ENCODE measurements around the gene RNH1. TPM values are rescaled to one million over a fixed set of nuclear protein-coding genes. Genes with fewer than 3 reads are reported as not detected.

The RNH1 gene
- polyA plus RNA-seq, 3 donors: 381 to 445 (median 443) TPM

DNA sequence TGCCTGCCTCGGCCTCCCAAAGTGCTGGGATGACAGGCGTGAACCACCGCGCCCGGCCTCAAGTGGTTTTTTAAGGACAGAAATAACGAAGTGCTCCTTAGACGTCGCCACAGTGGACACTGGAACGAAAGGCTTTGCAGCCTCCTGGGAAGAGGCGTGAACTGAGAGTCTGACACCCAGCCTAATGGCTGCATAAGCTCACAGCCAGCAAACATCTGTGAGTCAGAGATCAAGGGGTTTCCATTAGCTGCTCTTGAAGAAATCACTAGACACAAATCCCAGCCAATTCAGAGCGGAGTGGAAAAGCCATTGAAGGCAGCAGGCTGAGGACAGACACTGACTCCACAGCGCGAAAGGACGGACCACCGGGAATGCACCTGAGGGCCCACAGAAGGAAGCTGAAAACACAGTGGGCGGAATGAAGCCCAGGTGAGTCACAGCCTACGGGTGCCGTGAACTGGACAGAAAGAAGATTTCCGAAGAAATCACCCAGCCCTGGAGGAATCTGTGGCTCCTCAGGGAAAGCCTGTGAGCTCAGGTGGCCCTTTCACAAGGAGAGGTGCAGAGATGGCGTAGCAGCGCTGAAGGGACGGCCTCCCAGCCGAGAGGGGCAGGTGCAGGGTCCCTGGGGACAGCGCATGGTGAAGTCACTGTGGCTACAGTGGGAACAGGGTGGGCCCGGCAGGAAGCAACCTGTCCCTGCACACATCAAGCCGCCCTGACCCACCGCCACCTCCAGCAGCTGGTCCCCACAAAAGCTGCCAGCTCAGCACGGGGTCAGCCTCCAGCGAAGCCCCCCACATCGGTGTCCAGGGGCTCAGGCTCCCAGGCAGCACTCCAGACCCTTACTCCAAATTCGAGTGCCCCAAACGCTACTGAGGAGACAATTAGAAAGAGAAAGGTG, 41.9 kb upstream of the RNH1 start:
- Mint-ChIP-seq H3K36me3 (no peaks in the 10 kb centered on the region), H3K9me3 (peaks cover 0 to 3% (median 0%) of the 10 kb centered on the region in 7 donors), H3K27me3 (ENCODE audit: low read depth in 3 of 3) (peaks cover 2 to 18% (median 13%) of the 10 kb centered on the region in 3 donors), H3K4me3 (no peak overlapping the region), H3K4me1 (no peaks in the 10 kb centered on the region), H3K27ac (no peak overlapping the region)
- Histone ChIP-seq H3K4me2 (replicated peaks; ENCODE audit: extremely low read depth, low read length, poor library complexity, severe bottlenecking) (no peak overlapping the region), H3K27ac (ENCODE audit: low read depth in 1 of 2, low read length in 2 of 2) (no peak overlapping the region), H3K9ac (ENCODE audit: insufficient read depth, low read length, poor library complexity, severe bottlenecking) (no peak overlapping the region), H3K4me3 (replicated peaks in 1 of 3; ENCODE audit: low read depth in 2 of 3, low read length in 3 of 3) (no peak overlapping the region), H3K36me3 (replicated peaks in 1 of 2; ENCODE audit: control insufficient read depth in 1 of 2, insufficient read depth in 2 of 2, low read length in 2 of 2) (no peaks in the 10 kb centered on the region), H3K79me2 (ENCODE audit: insufficient read depth, low read length) (no peaks in the 10 kb centered on the region), H3K4me1 (ENCODE audit: control insufficient read depth in 1 of 2, insufficient read depth in 2 of 2, low read length in 2 of 2) (no peaks in the 10 kb centered on the region), H4K20me1 (ENCODE audit: insufficient read depth, low read length) (no peaks in the 10 kb centered on the region), H3K9me3 (replicated peaks in 1 of 2; ENCODE audit: control insufficient read depth in 1 of 2, insufficient read depth in 1 of 2, low read length in 2 of 2) (no peaks in the 10 kb centered on the region), H2AFZ (ENCODE audit: insufficient read depth, low read depth, low read length, poor library complexity, severe bottlenecking) (no peak overlapping the region), H3K27me3 (ENCODE audit: control insufficient read depth in 2 of 2, insufficient read depth in 2 of 2, low read length in 2 of 2) (peaks cover 0 to 13% of the 10 kb centered on the region in 2 donors)
- TF ChIP-seq, protein P1, sequence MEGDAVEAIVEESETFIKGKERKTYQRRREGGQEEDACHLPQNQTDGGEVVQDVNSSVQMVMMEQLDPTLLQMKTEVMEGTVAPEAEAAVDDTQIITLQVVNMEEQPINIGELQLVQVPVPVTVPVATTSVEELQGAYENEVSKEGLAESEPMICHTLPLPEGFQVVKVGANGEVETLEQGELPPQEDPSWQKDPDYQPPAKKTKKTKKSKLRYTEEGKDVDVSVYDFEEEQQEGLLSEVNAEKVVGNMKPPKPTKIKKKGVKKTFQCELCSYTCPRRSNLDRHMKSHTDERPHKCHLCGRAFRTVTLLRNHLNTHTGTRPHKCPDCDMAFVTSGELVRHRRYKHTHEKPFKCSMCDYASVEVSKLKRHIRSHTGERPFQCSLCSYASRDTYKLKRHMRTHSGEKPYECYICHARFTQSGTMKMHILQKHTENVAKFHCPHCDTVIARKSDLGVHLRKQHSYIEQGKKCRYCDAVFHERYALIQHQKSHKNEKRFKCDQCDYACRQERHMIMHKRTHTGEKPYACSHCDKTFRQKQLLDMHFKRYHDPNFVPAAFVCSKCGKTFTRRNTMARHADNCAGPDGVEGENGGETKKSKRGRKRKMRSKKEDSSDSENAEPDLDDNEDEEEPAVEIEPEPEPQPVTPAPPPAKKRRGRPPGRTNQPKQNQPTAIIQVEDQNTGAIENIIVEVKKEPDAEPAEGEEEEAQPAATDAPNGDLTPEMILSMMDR (IDR thresholded peaks at IDR 0.05): no peak
- 91% methylated on average over 26 of the region's 32 CpGs for WGBS (ENCODE audit: insufficient coverage)
- intact Hi-C loops (cut with micrococcal nuclease): no loop called here
- DNase-seq: no peak

DNA sequence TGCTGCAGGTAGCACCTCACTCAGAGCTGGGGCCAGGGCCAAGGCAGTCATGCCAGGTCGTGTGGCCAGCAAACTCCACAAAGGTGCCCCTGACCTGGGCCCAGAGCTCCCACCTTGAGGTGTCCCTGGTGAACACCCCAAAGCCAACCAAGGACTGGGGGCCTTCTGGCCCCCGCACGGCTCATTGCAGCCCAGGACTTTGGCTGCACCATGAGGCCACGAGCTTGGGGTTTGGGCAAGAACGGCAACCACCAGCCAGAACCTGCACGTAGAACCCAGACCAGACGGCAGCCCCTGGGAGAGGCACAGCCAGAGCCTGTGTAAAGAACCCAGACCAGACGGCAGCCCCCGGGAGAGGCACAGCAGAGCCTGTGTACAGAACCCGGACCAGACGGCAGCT, 38.1 kb upstream of the RNH1 start:
- Histone ChIP-seq H4K20me1 (ENCODE audit: insufficient read depth, low read length) (no peaks in the 10 kb centered on the region), H3K27me3 (ENCODE audit: control insufficient read depth in 2 of 2, insufficient read depth in 2 of 2, low read length in 2 of 2) (no peaks in the 10 kb centered on the region), H3K4me1 (ENCODE audit: control insufficient read depth in 1 of 2, insufficient read depth in 2 of 2, low read length in 2 of 2) (no peaks in the 10 kb centered on the region), H3K36me3 (replicated peaks in 1 of 2; ENCODE audit: control insufficient read depth in 1 of 2, insufficient read depth in 2 of 2, low read length in 2 of 2) (no peaks in the 10 kb centered on the region), H2AFZ (ENCODE audit: insufficient read depth, low read depth, low read length, poor library complexity, severe bottlenecking) (no peak overlapping the region), H3K79me2 (ENCODE audit: insufficient read depth, low read length) (no peaks in the 10 kb centered on the region), H3K4me3 (replicated peaks in 1 of 3; ENCODE audit: low read depth in 2 of 3, low read length in 3 of 3) (no peak overlapping the region), H3K9ac (ENCODE audit: insufficient read depth, low read length, poor library complexity, severe bottlenecking) (no peak overlapping the region), H3K27ac (ENCODE audit: low read depth in 1 of 2, low read length in 2 of 2) (no peak overlapping the region), H3K9me3 (replicated peaks in 1 of 2; ENCODE audit: control insufficient read depth in 1 of 2, insufficient read depth in 1 of 2, low read length in 2 of 2) (no peaks in the 10 kb centered on the region), H3K4me2 (replicated peaks; ENCODE audit: extremely low read depth, low read length, poor library complexity, severe bottlenecking) (no peak overlapping the region)
- H3K4me1 Mint-ChIP-seq: no peaks in the 10 kb centered on the region
- H3K4me3 Mint-ChIP-seq: no peak overlapping the region
- intact Hi-C loops (cut with micrococcal nuclease): no loop called here
- H3K36me3 Mint-ChIP-seq: no peaks in the 10 kb centered on the region
- TF ChIP-seq, protein P1 (IDR thresholded peaks at IDR 0.05): no peak
- 97% methylated on average over 11 of the region's 11 CpGs for WGBS (ENCODE audit: insufficient coverage)
- DNase-seq: no peak
- H3K27ac Mint-ChIP-seq: no peak overlapping the region
- H3K27me3 Mint-ChIP-seq (ENCODE audit: low read depth in 3 of 3): peaks cover 0 to 7% (median 5%) of the 10 kb centered on the region in 3 donors
- H3K9me3 Mint-ChIP-seq: peaks cover 0 to 3% (median 0%) of the 10 kb centered on the region in 7 donors

Measured in CD14-positive monocyte (primary cell).